HuH-7 (cell line): Measurements from ENCODE around the gene LYPLAL1.
"Not testable (repeated sequence)": the region's sequence is repeated elsewhere in the genome, so short reads cannot be mapped to it uniquely, and the experiment has no call there.

Experiments
- DNase-seq: peaks from one replicate; pipeline ENCODE4 v3.0.0; 2011; ENCODE audit warnings: low spot score

LYPLAL1 gene

GRCh38 chr1:219163401-219163954 lies 10.2 kb upstream of the LYPLAL1 start:
- DNase-seq = no peak

GRCh38 chr1:219171192-219171935 lies 2.3 kb upstream of the LYPLAL1 start:
- DNase-seq = no peak

GRCh38 chr1:219172821-219173220 lies 857 bp upstream of the LYPLAL1 start:
- DNase-seq = no peak

- no peak for DNase-seq
These were observed 282 bp upstream of the LYPLAL1 start for GRCh38 chr1:219173434-219173757.

GRCh38 chr1:219174460-219175211 lies 958 bp downstream of the LYPLAL1 start:
- DNase-seq = no peak

- DNase-seq = no peak
These were observed 1.5 kb downstream of the LYPLAL1 start for GRCh38 chr1:219175212-219175564.

- no peak for DNase-seq
These were observed 2.5 kb downstream of the LYPLAL1 start for GRCh38 chr1:219176168-219176567.

- no peak for DNase-seq
These were observed 3.7 kb downstream of the LYPLAL1 start for GRCh38 chr1:219177363-219177762.

- no peak for DNase-seq
These were observed 4.3 kb downstream of the LYPLAL1 start for GRCh38 chr1:219177940-219178339.

- DNase-seq = no peak
These were observed 5.6 kb downstream of the LYPLAL1 start for GRCh38 chr1:219179293-219179692.

- DNase-seq = no peak
These were observed 10.7 kb downstream of the LYPLAL1 start for GRCh38 chr1:219184337-219184736.

GRCh38 chr1:219185486-219186117 lies 11.9 kb downstream of the LYPLAL1 start:
- DNase-seq = no peak

- DNase-seq = no peak
These were observed 14.7 kb downstream of the LYPLAL1 start for GRCh38 chr1:219188331-219188803.

GRCh38 chr1:219189021-219189824 lies 15.5 kb downstream of the LYPLAL1 start:
- no peak for DNase-seq

GRCh38 chr1:219189952-219190351 lies 16.3 kb downstream of the LYPLAL1 start:
- no peak for DNase-seq

GRCh38 chr1:219190605-219191004 lies 16.9 kb downstream of the LYPLAL1 start:
- no peak for DNase-seq

GRCh38 chr1:219195833-219196232 lies 22.2 kb downstream of the LYPLAL1 start:
- DNase-seq = not testable (repeated sequence)

GRCh38 chr1:219201656-219202055 lies 28.0 kb downstream of the LYPLAL1 start:
- no peak for DNase-seq

- no peak for DNase-seq
These were observed 28.9 kb downstream of the LYPLAL1 start for GRCh38 chr1:219202567-219202966.

- DNase-seq = no peak
These were observed 32.7 kb downstream of the LYPLAL1 start for GRCh38 chr1:219206350-219206749.

- DNase-seq = no peak
These were observed 35.9 kb downstream of the LYPLAL1 start for GRCh38 chr1:219209578-219209977.

GRCh38 chr1:219210067-219210466 lies 36.4 kb downstream of the LYPLAL1 start:
- no peak for DNase-seq
